ENCODE results near the gene EBF3.
A peak's percentile ranks its signal among the peaks of the same experiment; 100 is the strongest.

EBF3 gene

DNA sequence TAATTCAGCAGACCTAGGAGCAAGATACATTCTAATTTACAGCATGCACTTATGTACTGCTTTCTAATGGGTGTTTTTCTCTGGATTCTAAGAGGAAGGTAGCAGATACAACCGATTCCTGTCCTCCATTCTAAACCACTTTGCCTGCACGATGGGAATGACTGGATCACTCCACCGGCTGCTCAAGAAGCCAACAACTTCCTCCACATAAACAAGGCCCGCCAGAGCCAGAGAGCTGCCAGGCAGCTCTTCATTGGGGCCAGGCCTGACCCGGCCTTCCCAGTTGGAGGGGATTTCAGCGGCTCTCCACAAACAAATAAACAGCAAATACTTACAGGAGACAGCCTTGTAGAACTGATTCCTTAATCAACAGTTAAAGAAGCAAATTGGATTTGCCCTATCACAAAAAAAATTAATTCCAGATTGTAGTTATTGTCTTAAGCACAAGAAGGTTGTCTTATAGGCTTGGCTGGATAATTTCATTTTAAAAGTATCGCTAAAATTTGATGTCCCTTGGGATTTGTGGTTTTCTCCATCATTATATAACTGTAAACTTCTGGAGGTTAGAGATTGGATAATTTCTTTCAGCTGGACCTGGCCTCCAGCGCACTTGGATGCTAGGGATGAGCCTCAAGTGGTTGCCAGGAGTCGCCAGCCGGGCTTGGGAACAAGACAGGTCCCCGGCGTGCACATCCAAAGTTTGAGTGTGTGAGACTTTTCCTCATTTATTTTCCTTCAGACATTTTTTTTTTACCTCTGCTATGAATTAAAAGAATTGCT lies 20.9 kb downstream of the EBF3 start:
- no peak for DNase-seq (ENCODE audit: low spot score)

- DNase-seq (ENCODE audit: low spot score), result no peak
Observed at GRCh38 chr10:129942391-129942790, 21.7 kb downstream of the EBF3 start.

DNA sequence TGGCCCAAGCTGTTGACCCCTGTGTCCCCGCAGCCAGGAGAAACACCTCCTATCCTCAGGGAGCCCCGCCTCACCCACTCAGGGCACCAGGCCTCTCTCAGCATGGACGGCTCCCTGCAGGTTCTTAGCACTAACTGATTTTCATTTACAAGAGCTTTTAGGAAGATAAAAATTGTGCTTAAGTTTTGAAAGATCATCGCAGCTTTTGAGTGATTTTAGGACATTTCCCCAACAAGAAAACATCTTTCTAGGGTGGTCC lies 22.1 kb downstream of the EBF3 start:
- no peak for DNase-seq (ENCODE audit: low spot score)

DNA sequence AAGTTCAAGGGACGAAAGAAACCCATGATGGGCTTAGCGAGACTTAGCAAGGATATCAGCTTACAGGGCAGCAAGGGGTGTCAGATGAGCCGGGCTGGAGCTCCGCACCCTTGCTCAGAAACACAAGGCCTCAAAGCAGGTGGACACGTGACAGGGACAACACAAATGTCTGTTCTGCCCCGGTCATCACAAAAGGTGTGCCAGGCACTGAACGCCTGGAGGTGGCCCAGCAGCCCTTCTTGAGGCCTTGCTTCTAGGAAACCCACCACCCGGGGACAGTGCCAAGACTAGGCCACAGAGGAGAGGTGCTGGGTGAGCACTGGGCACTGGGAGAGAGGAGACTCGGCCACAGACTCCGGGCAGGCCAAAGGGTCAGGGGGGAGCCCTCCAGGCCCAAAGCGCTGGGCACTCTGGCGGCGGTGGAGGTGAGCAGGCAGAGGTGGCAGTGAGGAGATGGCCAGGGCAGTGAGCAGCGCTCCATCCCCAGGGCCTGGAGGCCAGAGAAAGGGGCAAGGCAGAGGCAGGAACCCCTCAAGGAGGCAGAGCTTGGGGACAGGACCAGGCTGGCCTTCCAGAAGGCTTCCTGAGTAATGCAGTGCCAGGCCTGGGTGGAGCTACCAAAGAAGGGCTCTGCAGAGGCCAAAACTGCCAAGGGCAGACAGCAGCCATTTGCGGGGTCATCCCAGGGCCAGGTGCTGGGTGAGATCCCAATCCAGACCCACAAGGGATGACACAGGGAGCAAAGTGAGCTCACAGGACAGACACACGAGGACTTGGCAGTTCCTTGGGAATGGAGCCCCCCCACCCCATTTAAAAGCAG lies 22.7 kb downstream of the EBF3 start:
- DNase-seq (ENCODE audit: low spot score), result no peak

GRCh38 chr10:129940617-129941198 lies 23.4 kb downstream of the EBF3 start:
- no peak for DNase-seq (ENCODE audit: low spot score)

GRCh38 chr10:129939416-129940275 lies 24.4 kb downstream of the EBF3 start:
- no peak for DNase-seq (ENCODE audit: low spot score)

GRCh38 chr10:129938460-129938859 lies 25.6 kb downstream of the EBF3 start:
- DNase-seq (ENCODE audit: low spot score), result no peak

- no peak for DNase-seq (ENCODE audit: low spot score)
Observed at GRCh38 chr10:129937351-129937751, 26.7 kb downstream of the EBF3 start.

DNA sequence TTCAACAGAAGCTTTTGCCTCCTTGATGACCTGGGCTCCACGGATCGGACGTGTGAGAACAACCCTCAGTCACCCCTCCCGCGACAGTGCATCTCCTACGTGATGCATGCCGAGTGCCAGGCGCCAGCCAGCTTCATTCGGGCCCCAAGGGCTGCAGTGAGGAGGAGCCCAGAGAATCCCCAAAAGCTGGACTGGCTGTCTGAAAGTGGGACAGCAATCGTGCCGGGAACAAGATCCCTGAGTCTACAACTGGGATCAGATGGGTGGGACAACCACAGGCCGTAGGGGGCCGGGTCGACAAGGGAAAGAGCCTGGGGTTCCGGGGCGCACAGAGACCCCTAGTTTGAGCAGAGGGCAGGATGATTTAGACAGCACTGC lies 27.2 kb downstream of the EBF3 start:
- no peak for DNase-seq (ENCODE audit: low spot score)

- DNase-seq (ENCODE audit: low spot score), result no peak
Observed at GRCh38 chr10:129936266-129936922, 27.7 kb downstream of the EBF3 start.

GRCh38 chr10:129935867-129936152 lies 28.3 kb downstream of the EBF3 start:
- DNase-seq (ENCODE audit: low spot score), result no peak

- no peak for DNase-seq (ENCODE audit: low spot score)
Observed at GRCh38 chr10:129935102-129935866, 28.8 kb downstream of the EBF3 start.

GRCh38 chr10:129934196-129934925 lies 29.7 kb downstream of the EBF3 start:
- peak; percentile 4 for DNase-seq (ENCODE audit: low spot score)

DNA sequence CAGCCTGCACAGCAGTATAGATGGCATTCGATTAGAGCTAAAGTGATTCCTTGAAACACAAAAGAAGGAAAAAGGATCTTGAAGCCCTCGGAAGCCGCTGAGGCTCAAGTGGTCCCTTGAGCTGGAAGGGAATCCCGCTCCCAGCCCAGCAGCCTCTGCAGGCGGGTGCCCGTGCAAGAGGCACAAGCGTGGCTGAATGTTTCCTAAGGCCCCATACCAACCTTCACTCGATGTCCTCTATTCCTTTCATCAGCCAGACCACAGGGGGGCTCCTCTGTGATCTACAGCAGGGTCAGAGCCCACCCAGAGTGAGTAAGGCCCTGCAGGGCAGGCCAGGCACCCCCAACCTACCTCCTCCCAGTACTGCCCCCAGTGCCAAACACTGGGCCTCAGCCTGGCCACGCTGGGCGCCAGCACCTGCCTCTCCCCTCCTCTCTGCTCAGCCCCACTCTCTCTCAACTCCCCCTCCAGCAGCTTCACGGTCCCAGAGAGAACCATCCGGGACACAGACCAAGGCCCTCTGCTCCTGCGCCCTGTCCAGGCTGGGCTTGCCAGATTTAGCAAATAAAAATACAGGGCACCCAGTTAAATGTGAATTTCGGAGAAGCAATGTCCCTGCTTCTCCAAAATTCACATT lies 30.5 kb downstream of the EBF3 start:
- DNase-seq (ENCODE audit: low spot score), result no peak

- DNase-seq (ENCODE audit: low spot score), result no peak
Observed at GRCh38 chr10:129932751-129933433, 31.2 kb downstream of the EBF3 start.

- DNase-seq (ENCODE audit: low spot score), result no peak
Observed at GRCh38 chr10:129932182-129932581, 31.9 kb downstream of the EBF3 start.

DNA sequence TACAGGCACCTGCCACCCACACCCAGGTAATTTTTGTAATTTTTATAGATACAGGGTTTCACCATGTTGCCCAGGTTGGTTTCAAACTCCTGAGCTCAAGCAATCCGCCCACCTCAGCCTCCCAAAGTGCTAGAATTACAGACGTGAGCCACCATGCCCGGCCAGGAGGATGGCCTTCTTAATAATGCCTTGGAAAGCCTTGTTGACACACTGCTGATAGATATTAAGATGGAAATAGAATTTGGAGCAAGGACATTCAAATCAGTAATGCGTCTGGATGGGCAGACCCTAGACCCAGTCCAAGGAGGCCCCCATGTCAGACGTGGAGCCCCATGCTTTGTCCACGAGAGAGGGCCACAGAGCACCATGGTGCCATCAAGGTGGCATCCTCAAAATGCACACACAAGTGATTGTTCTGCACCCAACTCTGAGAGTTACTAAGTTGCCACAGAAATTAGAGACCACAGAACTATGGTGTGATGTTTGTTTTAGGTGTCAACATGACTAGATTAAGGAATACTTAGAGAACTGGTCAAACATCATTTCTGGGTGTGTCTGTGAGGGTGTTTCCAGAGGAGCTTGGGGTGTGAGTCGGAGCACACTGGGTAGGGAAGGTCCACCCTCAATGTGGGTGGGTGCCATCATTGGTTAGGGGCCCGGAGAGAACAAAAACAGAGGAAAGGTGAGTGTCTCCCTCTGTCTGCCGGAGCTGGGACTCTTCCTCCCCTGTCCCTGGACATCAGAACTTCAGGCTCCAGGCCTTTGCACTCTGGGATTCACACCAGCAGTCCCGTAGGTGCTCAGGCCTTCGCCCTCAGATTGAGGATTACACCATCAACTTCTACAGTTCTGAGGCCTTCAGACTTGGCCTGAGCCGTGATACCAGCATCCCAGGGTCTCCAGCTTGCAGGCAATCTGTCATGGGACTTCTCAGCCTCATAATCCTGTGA lies 34.5 kb downstream of the EBF3 start:
- no peak for DNase-seq (ENCODE audit: low spot score)

GRCh38 chr10:129927351-129928120 lies 36.5 kb downstream of the EBF3 start:
- DNase-seq (ENCODE audit: low spot score), result no peak

All from cerebellar cortex (tissue), 1 donor.